HAP-1 (cell line): Measurements from ENCODE around the gene ST3GAL2.
"Not testable (repeated sequence)": the region's sequence is repeated elsewhere in the genome, so short reads cannot be mapped to it uniquely, and the experiment has no call there.

Experiments used
- DNase-seq, 2 experiments: peaks; one replicate each; pipeline ENCODE4 v3.0.0-alpha.2; 2016 to 2020; ENCODE audit warnings: low spot score in 2 of 2
- H3K27me3 ChIP-seq: fragments of 250-450 bp; sonication (Bioruptor Pico); 2 replicates; pipeline ENCODE4 v1.5.1; 2020; ENCODE audit warnings: low read depth, mild to moderate bottlenecking, moderate library complexity
- H3K36me3 ChIP-seq: fragments of 250-450 bp; sonication (Bioruptor Pico); replicated peaks from 2 replicates; pipeline ENCODE4 v1.5.1; 2020; ENCODE audit warnings: mild to moderate bottlenecking
- H3K4me1 ChIP-seq: fragments of 250-450 bp; sonication (Bioruptor Pico); 2 replicates; pipeline ENCODE4 v1.5.1; 2020; ENCODE audit warnings: mild to moderate bottlenecking
- H3K4me3 ChIP-seq: fragments of 250-450 bp; sonication (Bioruptor Pico); 2 replicates; pipeline ENCODE4 v1.5.1; 2020; ENCODE audit warnings: mild to moderate bottlenecking, moderate library complexity
- H3K9me3 ChIP-seq: fragments of 250-450 bp; sonication (Bioruptor Pico); 2 replicates; pipeline ENCODE4 v1.5.1; 2020; ENCODE audit warnings: mild to moderate bottlenecking, moderate library complexity
- in situ Hi-C: fragments of 300-500 bp; cut with MboI; formaldehyde crosslinking; loops from 3 replicates; pipeline ENCODE4 v1.14.3; 2020; ENCODE audit warnings: low sequenced_read_pairs, inconsistent platforms, mixed read lengths

The ST3GAL2 gene

DNA sequence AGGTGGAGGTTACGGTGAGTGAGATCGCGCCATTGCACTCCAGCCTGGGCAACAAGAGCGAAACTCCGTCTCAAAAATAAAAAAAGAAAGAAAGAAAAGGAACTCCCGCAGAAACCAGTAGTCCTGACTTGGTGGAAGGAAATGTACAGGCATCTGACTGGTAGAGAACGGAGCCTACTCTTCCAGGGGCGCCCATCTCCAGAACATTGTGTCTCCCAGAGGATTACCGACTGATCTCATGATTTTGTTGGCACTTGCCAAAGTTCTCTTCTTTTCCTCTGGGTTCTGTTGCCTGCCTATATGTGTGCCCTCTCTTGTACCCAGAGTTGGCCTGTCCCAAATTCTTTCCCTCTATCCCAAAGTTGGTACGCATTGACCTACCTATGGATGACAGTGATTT lies 68.0 kb downstream of the ST3GAL2 start:
- Histone ChIP-seq H3K27me3 (no peaks in the 10 kb centered on the region), H3K36me3 (peaks cover 76% of the 10 kb centered on the region), H3K4me1 (no peaks in the 10 kb centered on the region), H3K4me3 (no peak overlapping the region), H3K9me3 (no peaks in the 10 kb centered on the region)
- in situ Hi-C loops = no loop called here
- DNase-seq = no peak

DNA sequence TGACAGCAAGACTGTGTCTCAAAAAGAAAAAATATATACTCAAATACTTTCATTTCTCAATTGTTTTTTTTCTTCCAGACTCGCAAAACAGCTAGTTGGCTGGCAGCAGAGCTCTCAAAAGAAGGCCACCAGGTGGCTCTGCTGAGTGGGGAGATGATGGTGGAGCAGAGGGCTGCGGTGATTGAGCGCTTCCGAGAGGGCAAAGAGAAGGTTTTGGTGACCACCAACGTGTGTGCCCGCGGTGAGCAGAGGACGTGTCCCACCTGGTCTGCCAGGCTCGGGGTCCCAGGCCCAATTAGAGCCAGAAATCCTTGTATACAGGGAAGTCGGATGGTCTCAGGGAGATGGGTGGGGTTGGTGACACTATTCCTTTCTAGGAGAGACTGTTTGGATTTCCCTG lies 68.8 kb downstream of the ST3GAL2 start:
- DNase-seq = peak in 1 of 2 experiments; percentile 32
- H3K27me3 ChIP-seq, in situ Hi-C loops, H3K4me3 ChIP-seq, H3K4me1 ChIP-seq, H3K9me3 ChIP-seq: not testable (repeated sequence)
- peaks cover 76% of the 10 kb centered on the region for H3K36me3 ChIP-seq

DNA sequence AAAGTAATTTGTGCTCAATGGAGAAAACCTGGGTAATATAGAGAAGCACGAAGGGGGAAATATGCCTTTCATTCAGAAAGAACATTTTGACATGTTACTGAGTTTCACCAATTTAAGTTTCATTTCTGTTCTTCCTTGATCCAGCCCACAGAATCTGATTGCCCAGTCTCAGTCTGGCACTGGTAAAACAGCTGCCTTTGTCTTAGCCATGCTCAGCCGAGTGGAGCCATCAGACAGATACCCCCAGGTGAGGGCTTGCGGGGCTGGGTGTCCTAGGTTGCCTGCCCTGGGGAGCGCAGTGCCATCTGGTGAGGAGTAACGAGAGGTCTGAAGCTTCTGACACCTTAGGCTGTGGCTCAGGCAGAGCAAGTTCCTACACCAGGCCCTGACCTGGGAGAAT lies 74.5 kb downstream of the ST3GAL2 start:
- no peak for DNase-seq
- in situ Hi-C loops = no loop called here
- Histone ChIP-seq H3K4me3 (no peak overlapping the region), H3K27me3 (no peaks in the 10 kb centered on the region), H3K36me3 (peaks cover 83% of the 10 kb centered on the region), H3K9me3 (no peaks in the 10 kb centered on the region), H3K4me1 (no peaks in the 10 kb centered on the region)

DNA sequence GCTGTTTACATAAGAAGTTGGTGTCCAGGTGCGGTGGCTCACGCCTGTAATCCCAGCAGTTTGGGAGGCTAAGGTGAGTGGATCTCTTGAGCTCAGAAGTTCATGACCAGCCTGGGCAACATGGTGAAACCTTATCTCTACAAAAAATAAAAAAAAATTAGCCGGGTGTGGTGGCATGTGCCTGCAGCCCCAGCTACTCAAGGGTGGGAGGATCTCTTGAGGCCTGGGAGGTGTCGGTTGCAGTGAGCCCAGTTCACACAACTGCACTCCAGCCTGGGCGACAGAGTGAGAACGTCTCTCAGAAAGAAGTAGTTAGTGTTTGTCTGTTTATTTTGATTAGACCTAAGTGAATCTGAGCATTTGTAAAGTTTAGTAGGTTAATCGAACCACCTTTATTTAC lies 79.3 kb downstream of the ST3GAL2 start:
- no peaks in the 10 kb centered on the region for H3K9me3 ChIP-seq
- DNase-seq = no peak
- no peaks in the 10 kb centered on the region for H3K27me3 ChIP-seq
- H3K36me3 ChIP-seq = peaks cover 82% of the 10 kb centered on the region
- H3K4me3 ChIP-seq = no peak overlapping the region
- in situ Hi-C loops = no loop called here
- H3K4me1 ChIP-seq = no peaks in the 10 kb centered on the region

DNA sequence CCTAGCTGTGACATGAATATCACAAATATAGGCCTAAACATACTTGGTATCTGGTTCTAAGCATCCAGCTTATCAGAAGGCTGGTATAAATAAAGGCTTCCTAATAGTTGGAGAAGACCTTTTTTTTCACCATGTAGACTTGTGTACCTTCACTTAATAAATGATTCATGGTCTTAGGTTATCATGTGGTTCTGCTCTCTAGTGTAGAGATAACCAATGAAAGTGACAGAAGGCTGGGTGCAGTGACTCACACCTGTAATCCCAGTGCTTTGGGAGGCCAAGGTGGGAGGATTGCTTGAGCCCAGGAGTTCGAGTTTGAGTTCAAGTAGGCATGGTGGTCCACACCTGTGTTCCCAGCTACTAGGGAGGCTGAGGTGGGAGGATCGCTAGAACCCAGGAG lies 89.1 kb downstream of the ST3GAL2 start:
- no peak overlapping the region for H3K4me3 ChIP-seq
- no peaks in the 10 kb centered on the region for H3K9me3 ChIP-seq
- in situ Hi-C loops = no loop called here
- peaks cover 10% of the 10 kb centered on the region for H3K4me1 ChIP-seq
- peaks cover 46% of the 10 kb centered on the region for H3K36me3 ChIP-seq
- no peaks in the 10 kb centered on the region for H3K27me3 ChIP-seq
- DNase-seq = no peak

DNA sequence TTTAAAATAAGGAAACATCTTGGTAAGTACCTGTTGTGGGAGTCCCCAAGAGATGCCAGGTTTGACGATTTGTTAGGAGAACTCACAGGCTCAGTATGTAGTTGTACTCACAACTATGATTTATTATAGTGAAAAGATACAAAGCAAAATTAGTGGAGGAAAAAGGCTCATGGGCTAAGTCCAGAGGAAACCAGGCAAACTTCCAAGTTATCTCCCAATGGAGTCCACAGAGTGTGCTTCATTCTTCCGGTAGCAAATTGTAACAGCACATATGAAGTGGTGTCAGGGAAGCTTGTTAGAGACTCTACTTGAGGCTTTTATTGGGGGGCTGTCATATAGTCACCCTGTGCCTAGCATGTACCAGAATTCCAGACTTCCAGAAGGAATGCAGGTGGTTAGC lies 89.9 kb downstream of the ST3GAL2 start:
- in situ Hi-C loops = no loop called here

DNA sequence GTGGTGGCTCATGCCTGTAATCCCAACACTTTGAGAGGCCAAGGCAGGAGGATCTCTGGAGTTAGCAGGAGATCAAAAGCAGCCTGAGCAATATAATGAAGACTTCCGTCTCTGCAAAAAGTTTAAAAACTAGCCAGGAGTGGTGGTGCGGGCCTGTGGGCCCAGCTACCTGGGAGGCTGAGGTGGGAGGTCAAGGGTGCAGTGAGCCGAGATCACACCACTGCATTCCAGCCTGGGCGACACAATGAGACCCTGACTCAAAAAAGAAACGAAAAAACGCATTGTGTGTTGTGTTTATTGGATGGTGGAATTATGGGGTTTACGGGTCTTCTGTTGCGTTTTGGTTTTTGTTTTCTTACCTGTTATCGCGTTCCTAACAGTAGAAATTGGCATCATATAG lies 93.1 kb downstream of the ST3GAL2 start:
- in situ Hi-C loops = no loop called here
- peaks cover 10% of the 10 kb centered on the region for H3K4me1 ChIP-seq
- H3K4me3 ChIP-seq = peak overlapping the region; percentile 73
- H3K9me3 ChIP-seq = no peaks in the 10 kb centered on the region
- H3K36me3 ChIP-seq = peaks cover 20% of the 10 kb centered on the region
- no peak for DNase-seq
- H3K27me3 ChIP-seq = no peaks in the 10 kb centered on the region

More for the DNA sequence above, 89.9 kb downstream of the ST3GAL2 start:
- no peaks in the 10 kb centered on the region for H3K27me3 ChIP-seq
- H3K4me3 ChIP-seq = no peak overlapping the region
- H3K4me1 ChIP-seq = peaks cover 10% of the 10 kb centered on the region
- H3K9me3 ChIP-seq = no peaks in the 10 kb centered on the region
- no peak for DNase-seq
- H3K36me3 ChIP-seq = peaks cover 40% of the 10 kb centered on the region

DNA sequence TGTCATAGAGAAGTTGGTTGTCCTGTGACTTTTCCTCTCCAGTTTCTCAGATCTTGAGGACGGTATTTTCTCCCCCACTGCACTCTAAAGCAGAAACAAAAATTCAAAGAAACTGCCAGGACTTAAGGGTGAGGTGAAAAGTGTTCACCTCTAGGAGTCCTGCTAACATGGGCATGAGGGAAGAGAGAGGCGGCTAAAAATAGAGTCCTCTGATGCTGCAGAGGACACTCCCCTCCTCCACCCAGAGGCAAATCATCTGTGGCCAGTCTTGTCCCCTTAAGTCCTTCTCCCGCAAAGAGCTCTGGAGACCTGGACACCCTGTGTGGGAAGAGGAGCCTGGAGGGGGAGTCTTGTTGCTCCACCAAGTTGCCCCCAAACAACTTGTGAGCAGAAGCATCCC lies 96.9 kb downstream of the ST3GAL2 start:
- no peaks in the 10 kb centered on the region for H3K27me3 ChIP-seq
- peaks cover 7% of the 10 kb centered on the region for H3K36me3 ChIP-seq
- no peaks in the 10 kb centered on the region for H3K9me3 ChIP-seq
- peaks cover 7% of the 10 kb centered on the region for H3K4me1 ChIP-seq
- H3K4me3 ChIP-seq = no peak overlapping the region
- in situ Hi-C loops = no loop called here
- no peak for DNase-seq

DNA sequence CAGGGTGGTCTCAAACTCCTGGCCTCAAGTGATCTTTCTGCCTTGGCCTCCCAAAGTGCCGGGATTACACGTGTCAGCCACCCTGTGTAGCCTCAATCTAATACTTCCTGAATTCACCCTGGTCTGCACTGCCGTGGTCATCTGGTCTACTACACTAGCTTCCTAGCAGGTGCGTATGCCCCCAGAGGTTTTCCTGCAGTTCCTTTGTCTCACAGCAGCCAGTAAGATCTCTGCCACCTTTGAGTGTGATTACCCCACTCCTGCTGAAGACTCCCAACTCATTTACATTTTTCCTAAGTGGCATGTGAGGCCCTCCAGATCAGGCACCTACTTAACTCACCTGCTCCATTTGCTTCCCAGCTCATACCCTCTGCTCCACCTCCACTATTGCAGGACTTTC lies 97.3 kb downstream of the ST3GAL2 start:
- peaks cover 7% of the 10 kb centered on the region for H3K4me1 ChIP-seq
- no peak overlapping the region for H3K4me3 ChIP-seq
- no peak for DNase-seq
- peaks cover 7% of the 10 kb centered on the region; the same call in 1 of the 2 replicates for H3K36me3 ChIP-seq
- H3K27me3 ChIP-seq = no peaks in the 10 kb centered on the region
- in situ Hi-C loops = no loop called here
- H3K9me3 ChIP-seq = no peaks in the 10 kb centered on the region

DNA sequence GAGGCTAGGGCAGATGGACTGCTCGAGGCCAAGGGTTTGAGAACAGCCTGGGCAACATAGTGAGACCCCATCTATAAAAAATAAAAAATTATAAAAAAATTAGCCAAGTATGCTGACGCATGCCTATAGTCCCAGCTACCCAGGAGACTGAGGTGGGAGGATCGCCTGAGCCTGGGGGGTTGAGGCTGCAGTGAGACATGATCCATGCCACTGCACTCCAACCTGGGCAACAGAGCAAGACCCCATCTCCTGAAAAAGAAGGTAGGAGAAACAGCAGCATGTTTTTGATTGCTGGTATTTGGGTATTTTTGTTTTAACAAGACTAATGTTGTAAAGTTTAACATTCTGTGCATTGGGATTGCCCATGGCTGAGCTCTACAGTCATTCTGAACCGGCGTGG lies 101.1 kb downstream of the ST3GAL2 start:
- Histone ChIP-seq H3K9me3 (no peaks in the 10 kb centered on the region), H3K4me1 (no peaks in the 10 kb centered on the region), H3K4me3 (no peak overlapping the region), H3K27me3 (no peaks in the 10 kb centered on the region), H3K36me3 (peaks cover 7% of the 10 kb centered on the region)
- in situ Hi-C loops = no loop called here
- no peak for DNase-seq

DNA sequence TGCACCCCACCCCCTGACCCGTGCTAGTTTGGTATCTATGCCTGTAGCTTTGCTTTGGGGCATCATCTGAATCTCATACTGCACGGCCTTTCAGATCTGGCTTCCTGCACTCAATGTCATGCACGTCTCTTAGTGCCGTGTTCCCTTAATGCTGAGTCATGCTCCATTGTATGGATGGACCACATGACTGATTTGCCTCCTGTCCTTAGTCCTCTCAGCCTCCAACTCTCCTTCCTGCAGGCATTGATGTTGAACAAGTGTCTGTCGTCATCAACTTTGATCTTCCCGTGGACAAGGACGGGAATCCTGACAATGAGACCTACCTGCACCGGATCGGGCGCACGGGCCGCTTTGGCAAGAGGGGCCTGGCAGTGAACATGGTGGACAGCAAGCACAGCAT lies 106.2 kb downstream of the ST3GAL2 start:
- H3K36me3 ChIP-seq, H3K4me1 ChIP-seq, H3K9me3 ChIP-seq, H3K4me3 ChIP-seq, DNase-seq, in situ Hi-C loops, H3K27me3 ChIP-seq: not testable (repeated sequence)

DNA sequence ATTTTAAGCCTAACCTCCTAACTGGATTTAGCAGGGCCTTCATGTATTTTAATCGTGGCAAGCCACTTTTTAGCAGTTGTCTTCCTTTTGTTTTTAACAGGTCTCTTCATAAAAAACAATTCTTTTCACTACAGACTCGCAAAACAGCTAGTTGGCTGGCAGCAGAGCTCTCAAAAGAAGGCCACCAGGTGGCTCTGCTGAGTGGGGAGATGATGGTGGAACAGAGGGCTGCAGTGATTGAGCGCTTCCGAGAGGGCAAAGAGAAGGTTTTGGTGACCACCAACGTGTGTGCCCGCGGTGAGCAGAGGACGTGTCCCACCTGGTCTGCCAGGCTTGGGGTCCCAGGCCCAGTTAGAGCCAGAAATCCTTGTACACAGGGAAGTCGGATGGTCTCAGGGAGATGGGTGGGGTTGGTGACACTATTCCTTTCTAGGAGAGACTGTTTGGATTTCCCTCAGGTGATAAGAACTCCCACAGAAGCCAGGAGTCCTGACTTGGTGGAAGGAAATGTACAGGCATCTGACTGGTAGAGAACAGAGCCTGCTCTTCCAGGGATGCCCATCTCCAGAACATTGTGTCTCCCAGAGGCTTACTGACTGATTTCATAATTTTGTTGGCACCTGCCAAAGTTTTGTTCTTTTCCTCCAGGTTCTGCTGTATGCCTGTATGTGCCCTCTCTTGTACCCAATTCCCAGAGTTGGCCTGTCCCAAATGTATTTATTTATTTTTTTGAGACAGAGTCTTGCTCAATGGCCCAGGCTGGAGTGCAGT lies 107.1 kb downstream of the ST3GAL2 start:
- Histone ChIP-seq H3K4me1 (no peaks in the 10 kb centered on the region), H3K27me3 (no peaks in the 10 kb centered on the region), H3K36me3 (peaks cover 3% of the 10 kb centered on the region), H3K4me3 (no peak overlapping the region), H3K9me3 (no peaks in the 10 kb centered on the region)
- in situ Hi-C loops = no loop called here
- DNase-seq = peak in 1 of 2 experiments; percentile 63

DNA sequence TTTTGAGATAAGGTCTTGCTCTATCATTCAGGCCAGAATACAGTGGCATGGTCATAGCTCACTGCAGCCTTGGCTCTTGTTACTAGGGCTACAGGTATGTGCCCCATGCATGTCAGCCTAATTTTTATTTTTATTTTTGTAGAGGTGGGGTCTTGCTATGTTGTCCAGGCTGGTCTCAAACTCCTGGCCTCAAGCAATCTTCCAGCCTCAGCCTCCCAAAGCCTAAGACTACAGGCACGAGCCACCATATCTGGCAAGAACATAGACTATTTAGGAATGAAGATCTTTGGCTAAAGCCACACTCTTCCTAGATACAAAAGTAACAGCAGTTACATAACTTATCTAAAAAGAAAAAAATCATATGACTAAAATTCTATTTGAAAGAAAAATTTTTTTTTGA lies 107.8 kb downstream of the ST3GAL2 start:
- no peaks in the 10 kb centered on the region for H3K27me3 ChIP-seq
- peaks cover 3% of the 10 kb centered on the region for H3K36me3 ChIP-seq
- in situ Hi-C loops = no loop called here

More for the DNA sequence above, 107.8 kb downstream of the ST3GAL2 start:
- no peak overlapping the region for H3K4me3 ChIP-seq
- H3K4me1 ChIP-seq = no peaks in the 10 kb centered on the region
- H3K9me3 ChIP-seq = no peaks in the 10 kb centered on the region
- no peak for DNase-seq
